H9 (cell line): ENCODE results near the gene MYO1F. TPM values are rescaled to one million over a fixed set of nuclear protein-coding genes. Genes with fewer than 3 reads are reported as not detected.
A peak's percentile ranks its signal among the peaks of the same experiment; 100 is the strongest.

ENCODE experiments used
- DNase-seq: peaks from one replicate; pipeline ENCODE4 v3.0.0-alpha.2; 2017
- H2AFZ ChIP-seq: one replicate; pipeline ENCODE4 v1.6.1; 2013; ENCODE audit warnings: mild to moderate bottlenecking, low read length, control low read depth, moderate library complexity
- H2AK5ac ChIP-seq: 2 replicates; pipeline ENCODE4 v1.6.1; 2013; ENCODE audit warnings: low read length, control low read depth, mixed read lengths; ENCODE audit not compliant: insufficient read length
- H2BK120ac ChIP-seq: one replicate; pipeline ENCODE4 v1.6.1; 2013; ENCODE audit warnings: low read depth, mild to moderate bottlenecking, low read length, control low read depth, inconsistent platforms; ENCODE audit not compliant: poor library complexity, severe bottlenecking
- H2BK12ac ChIP-seq: 2 replicates; pipeline ENCODE4 v1.6.1; 2013; ENCODE audit warnings: low read length, control low read depth, mixed read lengths, low read depth; ENCODE audit not compliant: insufficient read length
- H2BK15ac ChIP-seq: 2 replicates; pipeline ENCODE4 v1.6.1; 2013; ENCODE audit warnings: low read depth, low read length, control low read depth
- H2BK20ac ChIP-seq: one replicate; pipeline ENCODE4 v1.6.1; 2013; ENCODE audit warnings: low read depth, mild to moderate bottlenecking, low read length, control low read depth, inconsistent platforms; ENCODE audit not compliant: poor library complexity, severe bottlenecking
- H2BK5ac ChIP-seq: 2 replicates; pipeline ENCODE4 v1.6.1; 2013; ENCODE audit warnings: low read length, control low read depth, mixed read lengths; ENCODE audit not compliant: insufficient read length
- H3K14ac ChIP-seq: 2 replicates; pipeline ENCODE4 v1.6.1; 2013; ENCODE audit warnings: low read length, control low read depth; ENCODE audit not compliant: insufficient read depth
- H3K18ac ChIP-seq: 2 replicates; pipeline ENCODE4 v1.6.1; 2013; ENCODE audit warnings: low read depth, mild to moderate bottlenecking, mixed read lengths, low read length, control low read depth; ENCODE audit not compliant: insufficient read length
- H3K23ac ChIP-seq: 2 replicates; pipeline ENCODE4 v1.6.1; 2013; ENCODE audit warnings: low read length, control low read depth, mixed read lengths, low read depth; ENCODE audit not compliant: insufficient read length
- H3K23me2 ChIP-seq: 2 replicates; pipeline ENCODE4 v1.6.1; 2013; ENCODE audit warnings: low read depth, mild to moderate bottlenecking, mixed read lengths, low read length, control low read depth; ENCODE audit not compliant: insufficient read length, poor library complexity, severe bottlenecking
- H3K27ac ChIP-seq: 2 replicates; pipeline ENCODE4 v1.5.1; 2013; ENCODE audit warnings: low read length, control low read depth, mixed read lengths, low read depth; ENCODE audit not compliant: insufficient read length
- H3K27me3 ChIP-seq: 2 replicates; pipeline ENCODE4 v1.6.1; 2013; ENCODE audit warnings: low read length, control low read depth, inconsistent platforms; ENCODE audit not compliant: insufficient read depth
- H3K4ac ChIP-seq: 2 replicates; pipeline ENCODE4 v1.6.1; 2013; ENCODE audit warnings: low read depth, mild to moderate bottlenecking, control low read depth, inconsistent platforms, low read length, moderate library complexity
- H3K4me1 ChIP-seq: 2 replicates; pipeline ENCODE4 v1.6.1; 2013; ENCODE audit warnings: low read length, control low read depth, inconsistent platforms; ENCODE audit not compliant: insufficient read depth
- H3K4me2 ChIP-seq: 2 replicates; pipeline ENCODE4 v1.6.1; 2013; ENCODE audit warnings: low read length, control low read depth, mixed read lengths; ENCODE audit not compliant: insufficient read length, insufficient read depth
- H3K56ac ChIP-seq: 2 replicates; pipeline ENCODE4 v1.6.1; 2013; ENCODE audit warnings: low read depth, mild to moderate bottlenecking, mixed read lengths, low read length, control low read depth; ENCODE audit not compliant: insufficient read length
- H3K79me1 ChIP-seq: 2 replicates; pipeline ENCODE4 v1.6.1; 2013; ENCODE audit warnings: low read depth, mild to moderate bottlenecking, moderate library complexity, low read length, control low read depth, inconsistent platforms; ENCODE audit not compliant: insufficient read depth, poor library complexity, severe bottlenecking
- H3K79me2 ChIP-seq: 2 replicates; pipeline ENCODE4 v1.6.1; 2013; ENCODE audit warnings: low read length, control low read depth, inconsistent platforms; ENCODE audit not compliant: insufficient read depth
- H3K9ac ChIP-seq: 2 replicates; pipeline ENCODE4 v1.6.1; 2013; ENCODE audit warnings: low read length, control low read depth, mixed read lengths; ENCODE audit not compliant: insufficient read length; ENCODE audit errors: extremely low read depth
- H3K9me3 ChIP-seq: one replicate; pipeline ENCODE4 v1.6.1; 2013; ENCODE audit warnings: low read depth, low read length, inconsistent platforms; ENCODE audit not compliant: control insufficient read depth
- H3T11ph ChIP-seq: one replicate; pipeline ENCODE4 v1.6.1; 2013; ENCODE audit warnings: mild to moderate bottlenecking, low read length, control low read depth, inconsistent platforms
- H4K20me1 ChIP-seq: one replicate; pipeline ENCODE4 v1.6.1; 2013; ENCODE audit not compliant: control insufficient read depth, insufficient read length, insufficient read depth
- H4K5ac ChIP-seq: 2 replicates; pipeline ENCODE4 v1.6.1; 2013; ENCODE audit warnings: low read depth, mild to moderate bottlenecking, mixed read lengths, low read length, control low read depth; ENCODE audit not compliant: insufficient read length
- H4K8ac ChIP-seq: replicated peaks from 2 replicates; pipeline ENCODE4 v1.6.1; 2013; ENCODE audit warnings: low read length, control low read depth, mixed read lengths, low read depth; ENCODE audit not compliant: insufficient read length
- H4K91ac ChIP-seq: 2 replicates; pipeline ENCODE4 v1.6.1; 2013; ENCODE audit warnings: low read depth, mild to moderate bottlenecking, moderate library complexity, mixed read lengths, low read length, control low read depth; ENCODE audit not compliant: insufficient read length
- H3K27ac Mint-ChIP-seq, 3 experiments: 2 replicates in 2 of 3; 3 replicates in 1 of 3; pipeline ENCODE4 v1.8.0; 2020 to 2021; ENCODE audit warnings: mixed read lengths in 3 of 3, mild to moderate bottlenecking in 1 of 3, moderate library complexity in 1 of 3
- H3K27me3 Mint-ChIP-seq: 2 replicates; pipeline ENCODE4 v1.8.0; 2021; ENCODE audit warnings: low read depth, mild to moderate bottlenecking, moderate library complexity, mixed read lengths
- H3K36me3 Mint-ChIP-seq, 3 experiments: 2 replicates in 2 of 3; 3 replicates in 1 of 3; pipeline ENCODE4 v1.8.0; 2020 to 2021; ENCODE audit warnings: low read depth in 3 of 3, mixed read lengths in 3 of 3; ENCODE audit not compliant: insufficient read depth in 1 of 3
- H3K4me1 Mint-ChIP-seq, 2 experiments: 2 replicates each; pipeline ENCODE4 v1.8.0; 2020; ENCODE audit warnings: mixed read lengths in 2 of 2
- H3K4me3 Mint-ChIP-seq, 2 experiments: 2 replicates in 1 of 2; 3 replicates in 1 of 2; pipeline ENCODE4 v1.8.0; 2020 to 2021; ENCODE audit warnings: mild to moderate bottlenecking in 2 of 2, mixed read lengths in 2 of 2, moderate library complexity in 1 of 2
- H3K9me3 Mint-ChIP-seq, 2 experiments: 2 replicates in 1 of 2; 3 replicates in 1 of 2; pipeline ENCODE4 v1.8.0; 2020; ENCODE audit warnings: mild to moderate bottlenecking in 2 of 2, mixed read lengths in 2 of 2, moderate library complexity in 1 of 2
- CTCF ChIP-seq: fragments of 200-600 bp; sonication (generic); conservative IDR thresholded peaks from 3 replicates; pipeline ENCODE4 v1.8.0; 2021; ENCODE audit warnings: antibody characterized with exemption, mild to moderate bottlenecking
- WGBS: extraction: QIAGEN DNeasy Blood & Tissue Kit; methylation state at CpG from one replicate; pipeline ENCODE4 v1.1.7; 2013; ENCODE audit warnings: missing lambda C conversion rate, low lambda C conversion rate, mixed read lengths; ENCODE audit not compliant: insufficient read length; ENCODE audit errors: extremely low coverage; 5-methylcytosine and 5-hydroxymethylcytosine counted together
- total RNA-seq: library from RNA; stranded (reverse); gene quantifications from 2 replicates; pipeline ENCODE4 v1.2.1, GENCODE V29; 2021

The MYO1F gene
- total RNA-seq, 1 experiment from 2014 or later: 1.0 TPM

- Histone ChIP-seq H4K20me1 (peaks cover 2% of the 10 kb centered on the region), H2BK12ac (no peak overlapping the region), H3K9me3 (no peaks in the 10 kb centered on the region), H2BK15ac (no peak overlapping the region; the same call in 1 of the 2 replicates), H3K4me1 (no peaks in the 10 kb centered on the region), H3K14ac (no peak overlapping the region), H3K9ac (no peak overlapping the region), H4K8ac (no peak overlapping the region), H3K56ac (no peak overlapping the region), H2BK120ac (no peak overlapping the region), H3K4me2 (no peak overlapping the region), H3K23me2 (no peaks in the 10 kb centered on the region), H3K27me3 (no peaks in the 10 kb centered on the region), H3K79me1 (no peaks in the 10 kb centered on the region), H3K18ac (no peak overlapping the region), H3T11ph (no peak overlapping the region), H2AFZ (no peak overlapping the region), H3K27ac (no peak overlapping the region), H3K4ac (no peak overlapping the region), H3K23ac (no peak overlapping the region), H2BK5ac (no peak overlapping the region), H2AK5ac (no peak overlapping the region), H3K79me2 (peaks cover 41% of the 10 kb centered on the region; the same call in 1 of the 2 replicates), H4K5ac (no peak overlapping the region), H4K91ac (no peak overlapping the region), H2BK20ac (no peak overlapping the region)
- TF ChIP-seq CTCF: no peak
- Mint-ChIP-seq H3K27me3 (no peaks in the 10 kb centered on the region; the same call in 1 of the 2 replicates), H3K36me3 (peaks cover 52 to 87% (median 84%) of the 10 kb centered on the region in 3 experiments; a peak in 6 of 7 replicates), H3K4me3 (no peak overlapping the region), H3K4me1 (peaks cover 3 to 6% of the 10 kb centered on the region in 2 experiments; a peak in 1 of 4 replicates), H3K27ac (peak overlapping the region in 2 of 3 experiments; percentile 82 to 90; a peak in 3 of 7 replicates), H3K9me3 (no peaks in the 10 kb centered on the region)
- no CpG with 5 or more reads among the region's 3 CpGs for WGBS
- DNase-seq: no peak
Measured at GRCh38 chr19:8478598-8478997, 98.6 kb downstream of the MYO1F start.
